Adrenal gland (tissue), 5 donors: ENCODE results near the gene OR11H6.

ENCODE experiments used
- POLR2A ChIP-seq, 2 donors: fragments of 450-650 bp; IDR thresholded peaks; one replicate each; pipeline ENCODE4 v1.6.1; 2017; ENCODE audit warnings: antibody characterized with exemption in 2 of 2, mild to moderate bottlenecking in 2 of 2, moderate library complexity in 1 of 2
- TF ChIP-seq, protein P1 (sequence below), 6 experiments: fragments of 450-650 bp in 4 of 6; fragments of 200-600 bp in 2 of 6; sonication (generic) in 1 of 6; IDR thresholded peaks; 1 replicate in 5 of 6; 2 replicates in 1 of 6; pipeline versions ENCODE4 v1.5.1 to v1.8.0; 2016 to 2021; ENCODE audit warnings: antibody characterized with exemption in 6 of 6, mild to moderate bottlenecking in 2 of 6, moderate library complexity in 1 of 6
- donor health status: DM: no; HTN: no; CAD: no.

- TF ChIP-seq, protein P1, sequence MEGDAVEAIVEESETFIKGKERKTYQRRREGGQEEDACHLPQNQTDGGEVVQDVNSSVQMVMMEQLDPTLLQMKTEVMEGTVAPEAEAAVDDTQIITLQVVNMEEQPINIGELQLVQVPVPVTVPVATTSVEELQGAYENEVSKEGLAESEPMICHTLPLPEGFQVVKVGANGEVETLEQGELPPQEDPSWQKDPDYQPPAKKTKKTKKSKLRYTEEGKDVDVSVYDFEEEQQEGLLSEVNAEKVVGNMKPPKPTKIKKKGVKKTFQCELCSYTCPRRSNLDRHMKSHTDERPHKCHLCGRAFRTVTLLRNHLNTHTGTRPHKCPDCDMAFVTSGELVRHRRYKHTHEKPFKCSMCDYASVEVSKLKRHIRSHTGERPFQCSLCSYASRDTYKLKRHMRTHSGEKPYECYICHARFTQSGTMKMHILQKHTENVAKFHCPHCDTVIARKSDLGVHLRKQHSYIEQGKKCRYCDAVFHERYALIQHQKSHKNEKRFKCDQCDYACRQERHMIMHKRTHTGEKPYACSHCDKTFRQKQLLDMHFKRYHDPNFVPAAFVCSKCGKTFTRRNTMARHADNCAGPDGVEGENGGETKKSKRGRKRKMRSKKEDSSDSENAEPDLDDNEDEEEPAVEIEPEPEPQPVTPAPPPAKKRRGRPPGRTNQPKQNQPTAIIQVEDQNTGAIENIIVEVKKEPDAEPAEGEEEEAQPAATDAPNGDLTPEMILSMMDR (IDR thresholded peaks at IDR 0.05) = no peak
- no peak for TF ChIP-seq POLR2A (IDR thresholded peaks at IDR 0.05)
Observed at GRCh38 chr14:20204721-20205120, 18.8 kb upstream of the OR11H6 start.
